Karpas-422 (cell line): Measurements from ENCODE around the gene HOXB8. TPM values are rescaled to one million over a fixed set of nuclear protein-coding genes. Genes with fewer than 3 reads are reported as not detected.

Source experiments
- DNase-seq: peaks from one replicate; pipeline ENCODE4 v3.0.0-alpha.2; 2015
- H2AFZ ChIP-seq: fragments of 200-600 bp; sonication (generic); 2 replicates; pipeline ENCODE4 v1.6.1; 2014; ENCODE audit warnings: antibody characterized with exemption, low read length, mixed read lengths
- H3K27ac ChIP-seq: fragments of 200-600 bp; sonication (generic); 2 replicates; pipeline ENCODE4 v1.5.1; 2014; ENCODE audit warnings: mild to moderate bottlenecking, low read length, moderate library complexity
- H3K27me3 ChIP-seq: fragments of 200-600 bp; sonication (generic); 2 replicates; pipeline ENCODE4 v1.6.1; 2014; ENCODE audit warnings: low read length, mixed read lengths
- H3K36me3 ChIP-seq: fragments of 200-600 bp; sonication (generic); 2 replicates; pipeline ENCODE4 v1.6.1; 2014; ENCODE audit warnings: low read length, mixed read lengths; ENCODE audit not compliant: insufficient read depth
- H3K4me1 ChIP-seq: fragments of 200-600 bp; sonication (generic); 2 replicates; pipeline ENCODE4 v1.6.1; 2014; ENCODE audit warnings: mild to moderate bottlenecking, low read length, mixed read lengths
- H3K4me2 ChIP-seq: fragments of 200-600 bp; sonication (generic); 2 replicates; pipeline ENCODE4 v1.6.1; 2014; ENCODE audit warnings: low read length, low read depth, mild to moderate bottlenecking; ENCODE audit not compliant: poor library complexity, severe bottlenecking
- H3K4me3 ChIP-seq: fragments of 200-600 bp; sonication (generic); 2 replicates; pipeline ENCODE4 v1.5.1; 2014; ENCODE audit warnings: mild to moderate bottlenecking, antibody characterized with exemption, low read length, mixed read lengths
- H3K79me2 ChIP-seq: fragments of 200-600 bp; sonication (generic); 2 replicates; pipeline ENCODE4 v1.6.1; 2014; ENCODE audit warnings: mild to moderate bottlenecking, low read length, mixed read lengths
- H3K9ac ChIP-seq: fragments of 200-600 bp; sonication (generic); 2 replicates; pipeline ENCODE4 v1.6.0; 2014; ENCODE audit warnings: low read length
- H3K9me2 ChIP-seq: fragments of 200-600 bp; sonication (generic), shearing (Covaris generic); replicated peaks from 2 replicates; pipeline ENCODE4 v1.6.0; 2014; ENCODE audit warnings: mild to moderate bottlenecking, low read length, moderate library complexity; ENCODE audit not compliant: insufficient read depth
- H3K9me3 ChIP-seq: fragments of 300-700, 200-600 bp; sonication (generic); 2 replicates; pipeline ENCODE4 v1.6.1; 2014; ENCODE audit warnings: low read length, mixed read lengths
- H4K20me1 ChIP-seq: fragments of 200-600 bp; sonication (generic); 2 replicates; pipeline ENCODE4 v1.6.1; 2014; ENCODE audit warnings: mild to moderate bottlenecking, antibody characterized with exemption, low read length, low read depth; ENCODE audit not compliant: insufficient read depth
- total RNA-seq: library from RNA; depleted of rRNA; stranded (reverse); fragments of >200 nt; shearing (Covaris generic); gene quantifications from 2 replicates; pipeline ENCODE4 v1.2.3, GENCODE V29; 2014; ENCODE audit warnings: low replicate concordance

HOXB8 gene
- total RNA-seq, 1 experiment from 2014 or later: 4.2 TPM

DNA sequence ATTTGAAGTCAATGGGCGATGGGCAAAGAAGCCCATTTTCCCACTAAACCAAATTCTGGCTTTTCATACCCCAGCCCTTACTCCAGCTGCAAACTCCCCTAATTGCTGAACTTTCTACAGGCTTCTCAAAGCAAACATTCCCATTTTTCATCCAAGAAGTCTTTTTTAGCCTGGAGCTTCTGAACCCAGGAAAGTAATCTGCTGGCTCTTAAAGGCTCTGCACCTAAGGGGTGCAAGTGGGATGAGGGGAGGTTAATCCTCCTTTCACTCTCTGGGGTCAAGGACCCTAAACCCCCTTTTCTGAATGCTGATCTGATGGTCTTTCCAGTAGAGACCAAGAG lies 6.6 kb downstream of the HOXB8 start:
- Histone ChIP-seq H3K27ac (no peak overlapping the region), H3K36me3 (no peaks in the 10 kb centered on the region), H3K9ac (no peak overlapping the region), H3K9me2 (no peaks in the 10 kb centered on the region), H4K20me1 (no peaks in the 10 kb centered on the region), H3K4me1 (peaks cover 47% of the 10 kb centered on the region), H3K4me3 (no peak overlapping the region), H2AFZ (no peak overlapping the region), H3K79me2 (no peaks in the 10 kb centered on the region), H3K4me2 (no peak overlapping the region), H3K27me3 (no peaks in the 10 kb centered on the region), H3K9me3 (no peaks in the 10 kb centered on the region)
- DNase-seq: no peak

DNA sequence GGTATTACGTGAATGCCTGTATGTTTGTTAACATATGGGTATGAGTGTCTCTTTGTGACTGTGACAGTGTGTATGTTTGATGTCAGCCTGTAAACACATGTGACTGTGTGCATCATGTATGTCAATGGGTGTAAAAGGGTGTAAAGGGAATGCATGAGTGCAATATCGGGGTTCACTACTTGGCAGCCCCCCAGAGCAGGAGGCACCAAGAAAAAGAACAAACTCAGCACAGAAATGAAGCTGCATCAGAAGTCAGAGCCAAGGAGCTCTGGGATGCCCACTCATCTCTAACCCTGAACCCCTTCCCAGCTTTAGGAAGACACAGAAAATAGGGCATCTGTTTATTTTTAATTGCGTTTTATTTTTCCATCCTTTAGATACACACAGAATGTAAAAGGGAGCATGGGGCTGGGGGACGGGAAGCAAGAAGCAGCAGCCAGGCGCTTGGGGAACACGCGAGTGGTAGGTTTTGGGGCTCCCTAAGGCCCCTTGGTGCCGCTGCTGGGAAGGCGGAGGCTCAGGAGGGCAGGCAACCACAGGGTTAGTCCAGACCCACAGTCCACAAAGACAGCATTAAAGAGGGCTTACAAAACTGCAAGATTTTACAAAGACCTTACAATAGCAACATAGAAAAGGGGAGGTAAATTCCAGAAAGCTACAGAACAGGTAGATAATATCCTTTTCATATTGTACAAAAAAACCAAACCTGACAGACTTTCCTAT lies 8.0 kb downstream of the HOXB8 start:
- Histone ChIP-seq H2AFZ (no peak overlapping the region), H3K4me1 (peaks cover 35% of the 10 kb centered on the region), H3K4me2 (no peak overlapping the region), H3K27me3 (no peaks in the 10 kb centered on the region), H3K36me3 (no peaks in the 10 kb centered on the region), H3K9me2 (no peaks in the 10 kb centered on the region), H3K27ac (no peak overlapping the region), H3K9ac (no peak overlapping the region), H3K9me3 (no peaks in the 10 kb centered on the region), H3K79me2 (no peaks in the 10 kb centered on the region), H4K20me1 (no peaks in the 10 kb centered on the region), H3K4me3 (no peak overlapping the region)
- no peak for DNase-seq

DNA sequence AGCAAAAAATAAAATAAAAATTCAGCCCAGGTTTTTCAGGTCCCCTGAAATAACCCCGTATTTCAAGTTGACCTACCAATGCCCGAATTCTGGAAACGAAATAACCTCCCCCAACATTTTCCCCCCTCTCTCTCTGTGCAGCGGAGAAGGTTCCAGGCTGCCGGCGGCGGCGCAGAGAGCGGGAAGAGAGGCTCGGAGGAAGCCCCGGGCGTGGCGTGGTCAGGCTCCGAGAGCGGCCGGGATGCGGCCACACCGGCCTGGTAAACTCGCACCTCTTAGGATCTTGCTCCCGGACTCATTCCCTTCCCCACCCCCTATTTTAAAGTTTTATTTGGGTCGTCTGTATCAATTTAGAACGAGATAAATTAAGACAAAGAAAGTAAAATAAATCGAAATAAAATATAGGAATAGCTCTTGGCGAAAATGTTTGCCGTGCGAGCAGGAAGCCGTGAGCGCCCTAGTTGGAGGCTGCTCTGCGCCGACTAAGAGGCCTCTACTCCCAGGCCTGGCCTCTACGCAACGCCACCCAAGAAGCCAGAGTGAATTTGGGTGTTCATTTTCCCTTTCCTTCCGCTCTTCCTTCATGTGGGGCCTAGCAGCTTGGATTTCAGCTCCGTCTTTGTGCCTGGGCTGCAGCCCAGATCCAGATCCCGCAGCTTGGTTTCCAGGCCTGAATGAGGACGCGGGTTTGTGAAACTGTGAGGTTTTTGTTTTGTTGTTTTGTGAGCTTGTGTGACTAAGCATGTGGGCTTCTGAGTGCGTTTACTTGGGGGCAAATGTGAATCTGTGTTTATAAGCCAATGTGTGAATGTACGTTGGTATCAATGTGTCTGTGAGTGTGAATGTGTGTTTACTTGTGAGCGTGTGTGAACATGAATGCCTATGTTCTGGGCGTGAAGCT lies 8.9 kb downstream of the HOXB8 start:
- no peaks in the 10 kb centered on the region for H3K9me2 ChIP-seq
- H3K36me3 ChIP-seq: no peaks in the 10 kb centered on the region
- H3K9me3 ChIP-seq: no peaks in the 10 kb centered on the region
- H3K27me3 ChIP-seq: no peaks in the 10 kb centered on the region
- H4K20me1 ChIP-seq: no peaks in the 10 kb centered on the region
- no peak overlapping the region for H3K9ac ChIP-seq
- DNase-seq: no peak
- H3K79me2 ChIP-seq: no peaks in the 10 kb centered on the region
- H3K27ac ChIP-seq: no peak overlapping the region
- peaks cover 29% of the 10 kb centered on the region for H3K4me1 ChIP-seq
- H3K4me2 ChIP-seq: no peak overlapping the region
- H3K4me3 ChIP-seq: no peak overlapping the region
- H2AFZ ChIP-seq: no peak overlapping the region

DNA sequence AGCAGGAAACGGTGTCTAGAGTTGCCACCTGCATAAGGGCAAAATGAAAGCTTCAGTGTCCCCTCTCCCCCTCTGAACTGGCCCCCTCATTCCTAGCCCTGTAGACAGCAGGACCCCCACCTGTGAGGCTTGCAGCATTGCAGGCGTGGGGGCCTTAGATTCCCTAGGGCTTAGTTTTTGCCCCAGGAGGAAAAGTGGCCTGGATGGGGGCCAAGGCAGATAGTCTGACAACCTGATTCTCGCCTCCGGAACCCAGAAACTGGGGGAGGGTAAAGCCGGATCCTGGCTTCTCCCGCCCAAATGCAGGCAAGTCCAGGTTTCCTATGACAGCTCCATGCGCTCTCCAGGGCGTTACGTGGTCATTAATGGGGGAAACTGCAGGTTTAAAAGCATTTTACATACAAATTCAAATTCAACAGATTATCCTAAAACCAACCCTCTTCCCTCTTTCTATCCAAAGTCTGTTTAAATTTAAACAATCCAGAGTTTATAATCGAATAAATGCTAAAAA lies 9.6 kb downstream of the HOXB8 start:
- Histone ChIP-seq H3K4me3 (no peak overlapping the region), H3K27ac (no peak overlapping the region), H3K9me2 (no peaks in the 10 kb centered on the region), H4K20me1 (no peaks in the 10 kb centered on the region), H3K4me2 (no peak overlapping the region), H3K9ac (no peak overlapping the region), H3K36me3 (no peaks in the 10 kb centered on the region), H2AFZ (no peak overlapping the region), H3K27me3 (no peaks in the 10 kb centered on the region), H3K9me3 (no peaks in the 10 kb centered on the region), H3K4me1 (peaks cover 25% of the 10 kb centered on the region), H3K79me2 (no peaks in the 10 kb centered on the region)
- DNase-seq: no peak

DNA sequence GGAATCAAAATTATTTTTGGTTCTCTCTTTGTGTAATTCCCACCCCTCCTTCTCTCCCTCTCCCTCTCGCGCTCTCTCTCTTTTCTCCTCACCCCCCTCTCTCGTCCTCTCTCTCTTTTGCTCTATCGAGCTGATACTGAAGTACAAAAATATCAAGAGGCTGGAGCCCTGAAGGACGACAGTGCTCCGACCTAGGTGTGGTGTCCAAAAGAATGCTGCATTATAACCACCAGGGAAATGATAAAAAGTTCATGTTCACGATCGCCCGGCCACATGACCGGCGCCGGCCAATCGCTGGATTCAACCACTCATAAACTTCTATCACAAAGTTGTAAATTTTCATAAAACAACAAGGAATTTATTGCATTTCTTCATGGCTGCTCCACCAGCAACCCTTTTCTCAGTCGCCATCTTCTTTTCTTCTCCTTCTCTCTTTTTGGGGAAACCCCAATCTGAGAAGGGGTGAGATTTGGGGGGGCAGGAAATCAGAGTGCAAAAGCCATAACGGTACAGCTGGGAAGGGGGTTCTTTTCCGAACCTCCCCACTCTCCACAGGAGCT lies 10.2 kb downstream of the HOXB8 start, which contains the start of gene HOXB6:
Gene HOXB6 (minus strand): TSS at position 217 of the 560 bp plus-strand sequence. CDS start 6,836 bp downstream, outside the sequence.
- H2AFZ ChIP-seq: no peak within 1 kb of the TSS

DNA sequence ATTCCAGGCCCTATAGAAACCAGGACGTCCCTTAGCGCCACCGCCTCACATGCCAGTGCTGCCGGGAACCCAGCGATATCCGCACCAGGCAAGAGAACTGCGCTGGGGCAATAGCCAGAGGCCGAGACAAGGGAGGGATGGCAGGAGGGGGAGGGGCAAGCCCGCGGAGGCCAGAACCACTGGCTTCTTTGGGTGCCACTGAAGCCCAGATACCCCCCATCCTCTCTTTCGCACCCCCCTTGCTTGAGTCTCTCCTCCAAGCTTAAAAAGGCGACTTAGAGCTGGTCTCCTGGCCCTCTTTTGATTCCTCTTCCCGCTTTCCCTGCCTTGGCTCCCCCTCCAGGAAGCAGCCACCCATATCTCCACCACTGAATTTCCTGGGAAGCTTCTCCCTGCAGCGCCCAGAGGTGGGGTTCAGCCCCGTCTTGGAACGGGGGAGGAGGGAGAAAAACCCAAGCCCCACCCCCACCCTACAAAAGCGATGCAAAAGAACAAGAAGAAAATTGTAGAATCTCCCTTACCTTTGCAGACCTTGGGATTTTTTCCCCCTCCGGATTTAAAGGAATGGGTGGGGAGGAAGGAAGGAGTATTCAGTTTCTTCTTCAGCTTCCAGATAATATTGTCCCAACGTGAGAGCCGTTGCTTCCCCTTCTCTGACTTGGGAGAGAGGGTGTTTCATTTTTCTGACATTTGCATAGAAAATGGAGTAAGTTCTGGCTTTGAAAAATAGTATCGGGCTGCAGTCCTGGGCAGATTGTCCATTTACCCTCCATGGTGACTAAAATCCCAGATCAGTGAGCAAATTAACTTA lies 10.9 kb downstream of the HOXB8 start:
- Histone ChIP-seq H3K9me3 (no peaks in the 10 kb centered on the region), H3K27ac (no peak overlapping the region), H4K20me1 (no peaks in the 10 kb centered on the region), H3K9me2 (no peaks in the 10 kb centered on the region), H3K9ac (no peak overlapping the region), H2AFZ (no peak overlapping the region), H3K4me1 (peaks cover 15% of the 10 kb centered on the region), H3K36me3 (no peaks in the 10 kb centered on the region), H3K79me2 (no peaks in the 10 kb centered on the region), H3K4me3 (no peak overlapping the region), H3K27me3 (no peaks in the 10 kb centered on the region), H3K4me2 (peak overlapping the region; percentile 34)
- no peak for DNase-seq

More for the DNA sequence above, 10.2 kb downstream of the HOXB8 start, which contains the start of gene HOXB6:
- Histone ChIP-seq H4K20me1 (no peaks in the 10 kb centered on the region), H3K27me3 (no peaks in the 10 kb centered on the region), H3K4me2 (peak within 1 kb of the TSS; percentile 34), H3K9me2 (no peaks in the 10 kb centered on the region), H3K36me3 (no peaks in the 10 kb centered on the region), H3K27ac (no peak within 1 kb of the TSS), H3K4me1 (peaks cover 22% of the 10 kb centered on the region), H3K9ac (no peak within 1 kb of the TSS), H3K9me3 (no peaks in the 10 kb centered on the region), H3K79me2 (no peaks in the 10 kb centered on the region), H3K4me3 (no peak within 1 kb of the TSS)
- DNase-seq: no peak

DNA sequence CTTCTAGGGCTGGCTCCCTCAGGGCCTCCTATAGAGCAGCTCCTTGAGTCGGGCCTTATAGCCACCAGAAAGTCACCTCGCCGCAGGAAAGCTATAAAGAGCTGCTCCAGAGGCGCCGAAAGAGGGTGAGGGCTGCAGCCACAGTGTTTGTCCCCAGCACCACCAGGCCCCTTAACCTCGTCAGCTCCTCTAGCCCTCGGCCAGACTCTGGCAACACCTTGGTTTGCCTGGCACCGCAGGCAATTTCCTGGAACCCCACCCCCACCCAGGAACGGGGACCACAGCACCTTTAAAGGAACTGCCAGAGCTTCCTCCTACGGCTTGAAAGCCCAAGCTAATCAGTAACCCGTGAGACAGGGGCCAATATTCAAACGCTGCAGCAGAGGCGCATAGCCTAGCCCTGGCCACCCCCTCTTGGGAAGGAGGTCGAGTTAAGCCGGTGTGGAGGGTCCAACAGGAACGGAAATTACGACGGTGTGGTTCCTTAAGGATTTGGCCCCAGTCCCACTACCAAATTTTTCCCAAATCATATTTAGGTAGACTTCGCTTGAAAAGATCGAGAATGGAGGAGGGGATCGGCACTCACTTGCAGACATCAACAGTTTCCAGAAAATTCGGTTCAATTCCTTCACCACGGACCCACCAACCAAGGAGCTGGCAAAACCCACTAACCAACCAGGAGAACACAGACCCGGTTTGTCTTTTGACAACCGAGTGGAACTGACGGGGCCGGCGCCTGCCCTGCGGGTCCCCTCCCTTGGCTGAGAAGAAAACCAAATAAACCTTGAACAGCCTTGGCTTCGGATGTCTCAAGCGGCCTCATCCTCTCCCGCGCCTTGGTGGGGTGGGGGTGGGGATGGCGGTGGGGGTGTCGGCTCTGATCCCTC lies 13.3 kb downstream of the HOXB8 start:
- no peak overlapping the region for H3K9ac ChIP-seq
- H3K4me2 ChIP-seq: no peak overlapping the region
- H3K4me3 ChIP-seq: no peak overlapping the region
- no peaks in the 10 kb centered on the region for H3K9me2 ChIP-seq
- no peaks in the 10 kb centered on the region for H3K27me3 ChIP-seq
- H4K20me1 ChIP-seq: no peaks in the 10 kb centered on the region
- DNase-seq: no peak
- H3K79me2 ChIP-seq: no peaks in the 10 kb centered on the region
- no peaks in the 10 kb centered on the region for H3K9me3 ChIP-seq
- no peak overlapping the region for H3K27ac ChIP-seq
- no peak overlapping the region for H2AFZ ChIP-seq
- no peaks in the 10 kb centered on the region for H3K36me3 ChIP-seq
- peaks cover 12% of the 10 kb centered on the region for H3K4me1 ChIP-seq
